ENCODE data around the gene ISM1. TPM values are rescaled to one million over a fixed set of nuclear protein-coding genes. Genes with fewer than 3 reads are reported as not detected.

ISM1 gene
- total RNA-seq, 3 donors from 2014 or later = 13.0 to 18.7 (median 15.2) TPM

DNA sequence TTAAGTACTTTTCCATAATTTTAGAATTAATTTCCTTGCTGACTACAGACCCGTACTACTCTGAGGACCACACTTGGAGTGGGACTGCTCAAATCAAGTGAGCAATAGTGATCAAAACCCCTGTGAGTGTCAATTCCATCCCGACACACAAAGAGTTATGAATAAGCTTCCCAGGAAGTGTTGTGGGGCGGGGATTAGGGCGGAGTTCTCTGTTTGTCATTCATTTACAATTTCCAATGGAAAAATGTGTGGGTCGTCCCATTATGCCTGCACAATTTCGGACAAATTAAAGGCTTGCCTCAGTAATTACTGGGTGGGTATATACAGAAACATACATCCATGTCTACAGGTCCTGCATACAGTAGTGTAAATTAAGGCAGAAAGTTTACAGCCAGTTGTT is 84.2 kb downstream of the ISM1 start:
- no peak for TF ChIP-seq POLR2A (IDR thresholded peaks at IDR 0.05)
- TF ChIP-seq, protein P1, sequence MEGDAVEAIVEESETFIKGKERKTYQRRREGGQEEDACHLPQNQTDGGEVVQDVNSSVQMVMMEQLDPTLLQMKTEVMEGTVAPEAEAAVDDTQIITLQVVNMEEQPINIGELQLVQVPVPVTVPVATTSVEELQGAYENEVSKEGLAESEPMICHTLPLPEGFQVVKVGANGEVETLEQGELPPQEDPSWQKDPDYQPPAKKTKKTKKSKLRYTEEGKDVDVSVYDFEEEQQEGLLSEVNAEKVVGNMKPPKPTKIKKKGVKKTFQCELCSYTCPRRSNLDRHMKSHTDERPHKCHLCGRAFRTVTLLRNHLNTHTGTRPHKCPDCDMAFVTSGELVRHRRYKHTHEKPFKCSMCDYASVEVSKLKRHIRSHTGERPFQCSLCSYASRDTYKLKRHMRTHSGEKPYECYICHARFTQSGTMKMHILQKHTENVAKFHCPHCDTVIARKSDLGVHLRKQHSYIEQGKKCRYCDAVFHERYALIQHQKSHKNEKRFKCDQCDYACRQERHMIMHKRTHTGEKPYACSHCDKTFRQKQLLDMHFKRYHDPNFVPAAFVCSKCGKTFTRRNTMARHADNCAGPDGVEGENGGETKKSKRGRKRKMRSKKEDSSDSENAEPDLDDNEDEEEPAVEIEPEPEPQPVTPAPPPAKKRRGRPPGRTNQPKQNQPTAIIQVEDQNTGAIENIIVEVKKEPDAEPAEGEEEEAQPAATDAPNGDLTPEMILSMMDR (IDR thresholded peaks at IDR 0.05) = no peak
- Histone ChIP-seq H3K9me3 (no peaks in the 10 kb centered on the region), H3K4me3 (no peak overlapping the region), H3K27me3 (no peaks in the 10 kb centered on the region), H3K4me1 (no peaks in the 10 kb centered on the region), H3K36me3 (no peaks in the 10 kb centered on the region), H3K27ac (no peak overlapping the region)
- no peak for DNase-seq (ENCODE audit: low spot score in 2 of 2)
- intact Hi-C loops (cut with DNase I; ENCODE audit: low total_unique reads) = no loop called here

DNA sequence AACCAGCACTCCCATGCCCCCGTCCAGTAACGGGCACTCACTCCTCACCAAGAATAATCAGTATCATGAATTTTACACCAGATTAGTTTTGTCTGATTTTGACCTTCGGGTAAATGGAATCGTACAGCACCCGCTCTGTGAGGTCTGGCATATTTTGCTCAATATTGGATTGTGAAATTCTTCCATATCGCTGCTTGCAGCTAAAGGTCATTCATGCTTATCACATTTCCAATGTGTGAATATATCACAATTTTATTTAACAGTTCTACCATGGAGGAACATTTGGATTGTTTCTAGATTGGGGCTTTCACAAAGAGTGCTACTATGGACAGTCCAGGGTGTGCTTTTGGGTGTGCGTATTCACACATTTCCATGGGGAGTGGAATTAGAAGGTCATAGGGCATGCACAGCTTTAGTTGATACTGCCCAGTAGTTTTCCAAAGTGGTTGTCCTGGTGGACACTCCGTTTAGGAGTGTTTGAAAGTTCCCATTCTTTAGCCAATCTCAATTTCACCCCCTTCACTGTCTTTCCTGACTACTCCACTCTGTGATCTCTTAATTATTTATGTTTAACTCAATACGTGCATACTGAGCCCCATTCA is 86.6 kb downstream of the ISM1 start:
- Histone ChIP-seq H3K27ac (no peak overlapping the region), H3K9me3 (no peaks in the 10 kb centered on the region), H3K36me3 (no peaks in the 10 kb centered on the region), H3K27me3 (no peaks in the 10 kb centered on the region), H3K4me1 (no peaks in the 10 kb centered on the region), H3K4me3 (no peak overlapping the region)
- no peak for DNase-seq (ENCODE audit: low spot score in 2 of 2)
- intact Hi-C loops (cut with DNase I; ENCODE audit: low total_unique reads) = no loop called here
- TF ChIP-seq, protein P1 (IDR thresholded peaks at IDR 0.05) = no peak
- no peak for TF ChIP-seq POLR2A (IDR thresholded peaks at IDR 0.05)
- no peak for TF ChIP-seq POLR2AphosphoS5 (IDR thresholded peaks at IDR 0.05)

DNA sequence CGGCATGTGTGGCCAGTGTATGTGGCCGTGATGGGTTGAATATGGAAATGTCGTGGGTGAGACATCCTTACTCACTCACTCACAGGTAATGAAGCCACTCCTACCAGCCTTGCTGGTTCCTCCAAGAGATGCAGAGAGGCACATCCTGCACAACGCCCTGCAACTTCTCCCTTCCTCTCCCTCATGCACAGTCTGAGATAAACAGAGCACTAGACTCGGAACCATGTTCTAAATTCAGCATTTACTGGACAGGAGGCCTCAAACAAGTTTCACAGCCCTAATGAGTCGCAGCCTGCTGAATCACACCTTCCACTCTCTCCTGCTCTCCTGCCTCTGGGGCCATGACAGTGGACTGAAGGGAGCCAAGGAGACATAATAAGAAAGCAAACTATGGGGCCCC is 91.2 kb downstream of the ISM1 start:
- DNase-seq (ENCODE audit: low spot score in 2 of 2) = no peak
- H3K4me1 ChIP-seq = no peaks in the 10 kb centered on the region
- intact Hi-C loops (cut with DNase I; ENCODE audit: low total_unique reads) = no loop called here
- TF ChIP-seq POLR2AphosphoS5 (IDR thresholded peaks at IDR 0.05) = no peak
- no peak for TF ChIP-seq POLR2A (IDR thresholded peaks at IDR 0.05)
- TF ChIP-seq, protein P1 (IDR thresholded peaks at IDR 0.05) = no peak
- H3K4me3 ChIP-seq = no peak overlapping the region
- no peaks in the 10 kb centered on the region for H3K36me3 ChIP-seq
- H3K27ac ChIP-seq = no peak overlapping the region
- no peaks in the 10 kb centered on the region for H3K27me3 ChIP-seq
- H3K9me3 ChIP-seq = peaks cover 0 to 8% of the 10 kb centered on the region in 2 donors

DNA sequence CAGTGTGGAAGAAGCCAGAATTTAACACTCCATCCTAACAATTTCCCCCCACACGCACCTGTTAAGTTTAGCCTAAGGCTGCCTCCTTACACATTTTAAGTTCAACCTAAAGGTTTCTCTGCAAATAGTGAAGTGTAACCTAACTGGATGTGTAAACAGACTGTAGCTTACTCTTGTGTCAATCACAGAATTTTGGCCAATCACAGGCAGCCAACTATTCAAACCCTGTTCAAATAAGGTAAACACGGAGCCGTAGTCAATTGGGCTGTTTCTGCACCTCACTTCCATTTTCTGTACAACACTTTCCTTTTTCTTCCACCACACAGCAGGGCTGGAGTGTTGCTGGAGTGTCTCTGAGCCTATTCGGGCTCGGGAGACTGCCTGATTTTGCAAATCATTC is 92.1 kb downstream of the ISM1 start:
- Histone ChIP-seq H3K27me3 (no peaks in the 10 kb centered on the region), H3K9me3 (peaks cover 0 to 12% of the 10 kb centered on the region in 2 donors), H3K4me1 (no peaks in the 10 kb centered on the region), H3K36me3 (no peaks in the 10 kb centered on the region), H3K27ac (no peak overlapping the region), H3K4me3 (no peak overlapping the region)
- DNase-seq (ENCODE audit: low spot score in 2 of 2) = no peak
- intact Hi-C loops (cut with DNase I; ENCODE audit: low total_unique reads) = no loop called here
- no peak for TF ChIP-seq POLR2A (IDR thresholded peaks at IDR 0.05)
- no peak for TF ChIP-seq POLR2AphosphoS5 (IDR thresholded peaks at IDR 0.05)
- TF ChIP-seq, protein P1 (IDR thresholded peaks at IDR 0.05) = no peak

DNA sequence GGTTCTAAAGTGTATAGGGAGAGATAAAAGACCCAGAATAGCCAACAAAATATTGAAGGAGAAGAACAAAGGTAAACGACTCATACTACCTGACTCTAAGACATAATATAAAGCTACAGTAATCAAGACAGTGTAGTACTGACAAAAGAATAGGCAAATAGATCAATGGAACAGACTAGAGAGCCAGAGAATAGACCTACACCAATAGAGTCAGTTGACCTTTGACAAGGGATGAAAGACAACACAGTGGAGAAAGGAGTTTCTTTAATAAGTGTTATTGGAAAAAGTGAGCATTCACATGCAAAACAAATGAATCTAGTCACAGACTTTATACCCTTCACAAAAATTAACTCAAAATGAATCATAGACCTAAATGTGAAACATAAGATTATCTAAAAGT is 96.4 kb downstream of the ISM1 start:
- intact Hi-C loops (cut with DNase I; ENCODE audit: low total_unique reads) = no loop called here
- TF ChIP-seq POLR2A (IDR thresholded peaks at IDR 0.05) (no peak), POLR2AphosphoS5 (IDR thresholded peaks at IDR 0.05) (no peak)
- TF ChIP-seq, protein P1 (IDR thresholded peaks at IDR 0.05) = no peak

More for the DNA sequence above, 96.4 kb downstream of the ISM1 start:
- H3K4me3 ChIP-seq = no peak overlapping the region
- peaks cover 0 to 12% of the 10 kb centered on the region in 2 donors for H3K9me3 ChIP-seq
- no peak for DNase-seq (ENCODE audit: low spot score in 2 of 2)
- H3K27me3 ChIP-seq = no peaks in the 10 kb centered on the region
- no peak overlapping the region for H3K27ac ChIP-seq
- no peaks in the 10 kb centered on the region for H3K4me1 ChIP-seq
- H3K36me3 ChIP-seq = no peaks in the 10 kb centered on the region
